Measurements from ENCODE around the gene PITX1.

PITX1 gene

DNA sequence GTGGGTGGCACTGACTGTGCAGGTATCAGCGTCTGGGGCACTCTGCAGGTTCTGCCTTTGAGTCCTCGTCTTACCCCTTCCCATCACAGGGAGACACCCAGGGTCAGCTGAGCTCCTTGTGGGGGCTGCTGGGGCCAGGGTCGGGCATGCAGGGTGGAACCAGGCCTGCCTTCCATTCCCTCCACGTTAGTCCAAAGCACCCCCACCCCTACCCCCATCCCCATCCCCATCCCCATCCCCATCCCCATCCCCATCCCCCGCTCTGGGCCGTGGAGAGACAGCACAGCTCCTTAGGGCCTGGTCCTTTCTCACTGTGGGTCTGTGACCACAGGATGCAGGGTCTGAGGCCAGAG is 1.6 kb upstream of the PITX1 start:
- Histone ChIP-seq H3K36me3 (ENCODE audit: insufficient read depth, low read length) (no peaks in the 10 kb centered on the region), H3K4me3 (no peak overlapping the region; the same call in 1 of the 2 replicates), H3K9me3 (ENCODE audit: low read depth, low read length) (no peaks in the 10 kb centered on the region), H3K9ac (ENCODE audit: insufficient read length) (peak overlapping the region; percentile 91), H3K27ac (no peak overlapping the region)
- DNase-seq (ENCODE audit: low read depth, low spot score): no peak
- TF ChIP-seq FOXP2 (optimal IDR thresholded peaks at IDR 0.05; ENCODE audit: control extremely low read depth, extremely low read length, insufficient read depth) (no peak), POLR2AphosphoS5 (IDR thresholded peaks at IDR 0.05; ENCODE audit: borderline replicate concordance, low read depth, low read length) (no peak), EZH2 (IDR thresholded peaks at IDR 0.05) (no peak)

DNA sequence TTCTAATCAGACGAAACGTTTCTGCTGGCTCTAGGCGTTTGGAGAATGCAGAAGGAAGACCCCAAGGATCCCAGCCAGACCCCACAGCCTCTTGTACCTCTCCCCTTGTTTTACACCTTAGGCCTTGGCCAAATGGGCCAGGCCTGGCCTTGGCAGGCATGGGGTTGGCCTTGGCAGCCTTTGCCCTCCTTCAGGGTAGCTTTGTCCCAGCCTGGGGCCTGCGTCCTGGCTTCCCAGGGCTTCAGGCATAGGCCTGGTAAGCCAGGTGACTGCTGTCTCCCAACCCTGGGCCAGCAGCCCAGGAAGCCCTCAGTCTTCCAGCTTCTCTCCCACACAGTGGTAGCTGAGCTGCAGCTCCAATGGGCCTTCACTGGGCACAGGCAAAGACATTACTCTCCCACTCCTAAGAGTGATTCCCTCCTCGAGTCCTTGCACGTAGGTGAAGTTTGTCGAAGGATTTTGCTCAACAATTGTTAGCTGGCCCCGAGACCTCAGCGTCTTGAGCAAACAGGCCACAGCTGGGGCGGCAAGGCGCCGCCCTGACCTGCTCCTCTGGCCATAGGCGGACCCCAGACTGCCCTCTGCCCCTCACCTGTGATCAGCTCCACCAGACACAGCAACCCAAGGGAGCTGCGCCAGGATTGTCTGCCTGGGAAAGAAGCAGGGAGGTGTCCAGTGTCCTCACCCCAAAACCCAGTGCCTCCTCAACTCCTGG is 1.1 kb upstream of the PITX1 start:
- no peak for TF ChIP-seq EZH2 (IDR thresholded peaks at IDR 0.05)
- Histone ChIP-seq H3K4me3 (peak overlapping the region; percentile 100), H3K27ac (peak overlapping the region; percentile 82)

DNA sequence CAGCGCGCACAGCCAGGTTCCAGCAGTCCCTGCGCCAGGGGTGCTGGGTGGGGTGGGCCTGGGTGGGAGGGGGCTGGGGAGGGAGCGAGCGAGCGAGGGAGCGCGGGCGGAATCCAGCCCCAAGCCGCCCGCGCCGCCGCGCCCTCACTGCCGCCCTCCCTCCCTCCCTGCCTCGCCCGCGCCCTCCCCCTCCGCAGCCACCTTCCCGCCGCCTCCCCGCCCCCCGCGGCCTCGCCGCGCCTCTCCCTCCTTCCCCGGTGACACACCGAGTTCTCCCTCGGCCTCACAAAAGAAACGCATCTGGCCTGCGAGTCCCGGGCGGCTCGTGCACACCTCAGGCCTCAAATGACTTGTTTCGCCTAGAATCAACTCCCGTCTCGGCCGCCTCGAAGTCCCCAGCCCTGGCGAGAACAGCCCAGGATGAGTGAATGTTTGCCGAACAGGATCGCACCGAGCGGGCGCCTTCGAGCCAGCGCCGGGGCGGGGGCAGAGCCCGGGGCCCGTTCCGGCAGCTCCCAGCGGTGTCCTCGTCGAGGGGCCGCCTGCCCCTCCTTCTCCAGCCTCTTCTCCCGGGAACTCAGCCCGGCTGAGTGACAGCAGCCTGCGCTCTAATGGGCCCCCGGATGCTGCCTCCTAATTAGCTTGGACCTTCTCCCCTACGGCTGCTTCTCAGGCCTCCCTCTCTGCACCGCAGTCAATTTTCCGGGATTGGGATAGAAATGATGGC is 371 bp upstream of the PITX1 start:
- Histone ChIP-seq H3K36me3 (ENCODE audit: insufficient read depth, low read length) (no peaks in the 10 kb centered on the region), H3K4me3 (peak overlapping the region; percentile 100), H3K9me3 (ENCODE audit: low read depth, low read length) (no peaks in the 10 kb centered on the region), H3K9ac (ENCODE audit: insufficient read length) (peak overlapping the region; percentile 91), H3K27ac (peak overlapping the region; percentile 82)
- no peak for DNase-seq (ENCODE audit: low read depth, low spot score)
- TF ChIP-seq EZH2 (IDR thresholded peaks at IDR 0.05) (no peak), FOXP2 (optimal IDR thresholded peaks at IDR 0.05; ENCODE audit: control extremely low read depth, extremely low read length, insufficient read depth) (no peak), POLR2AphosphoS5 (IDR thresholded peaks at IDR 0.05; ENCODE audit: borderline replicate concordance, low read depth, low read length) (peak; percentile 30; the same call in 1 of the 2 replicates)

More for the DNA sequence above, 1.1 kb upstream of the PITX1 start:
- Histone ChIP-seq H3K9ac (ENCODE audit: insufficient read length) (peak overlapping the region; percentile 91), H3K36me3 (ENCODE audit: insufficient read depth, low read length) (no peaks in the 10 kb centered on the region), H3K9me3 (ENCODE audit: low read depth, low read length) (no peaks in the 10 kb centered on the region)
- no peak for DNase-seq (ENCODE audit: low read depth, low spot score)

DNA sequence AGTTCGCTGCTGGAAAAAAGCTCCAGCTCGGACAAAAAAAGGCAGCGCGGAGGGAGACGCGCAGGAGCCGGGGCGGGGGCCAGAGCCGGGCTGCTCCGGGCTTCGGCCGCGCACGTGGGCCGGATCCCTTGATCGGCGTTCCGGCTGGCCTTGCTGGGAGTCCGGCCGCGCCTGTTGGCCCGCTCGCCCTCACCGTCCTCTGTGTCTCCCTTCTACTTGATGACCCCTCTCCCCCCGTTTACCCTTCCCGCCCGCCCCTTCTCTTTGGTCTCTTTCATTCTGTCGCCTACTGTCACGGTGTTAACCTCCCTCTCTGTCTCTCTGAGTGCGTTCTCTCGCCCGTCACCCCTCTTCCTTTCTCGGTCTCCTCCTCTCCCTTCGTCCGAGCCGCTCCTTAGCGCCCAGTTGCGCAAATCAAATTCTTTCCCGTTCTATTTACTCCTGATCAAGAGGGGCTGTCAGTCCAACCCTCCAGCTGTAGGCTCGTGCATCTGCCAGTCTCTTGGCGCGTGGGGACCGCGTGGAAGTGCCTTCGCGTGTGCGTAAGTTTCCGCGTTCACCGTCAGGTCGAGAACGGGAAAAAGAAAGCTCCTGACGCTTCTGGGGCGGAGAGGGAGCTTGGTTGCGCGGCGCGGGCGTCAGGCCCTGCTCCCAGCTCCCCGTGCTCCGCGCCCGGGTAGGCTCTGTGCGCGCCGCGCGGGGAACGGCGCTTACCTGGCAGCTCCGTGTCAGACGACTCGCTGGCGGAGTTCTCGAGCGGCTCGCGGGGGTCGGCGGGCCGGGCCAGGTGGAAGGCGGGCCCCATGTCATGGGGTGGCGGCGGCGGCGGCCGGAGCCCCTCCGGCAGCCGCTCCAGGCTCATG is 798 bp downstream of the PITX1 start:
- no peak for DNase-seq (ENCODE audit: low read depth, low spot score)
- no peaks in the 10 kb centered on the region for H3K9me3 ChIP-seq (ENCODE audit: low read depth, low read length)
- peak overlapping the region; percentile 100 for H3K4me3 ChIP-seq

DNA sequence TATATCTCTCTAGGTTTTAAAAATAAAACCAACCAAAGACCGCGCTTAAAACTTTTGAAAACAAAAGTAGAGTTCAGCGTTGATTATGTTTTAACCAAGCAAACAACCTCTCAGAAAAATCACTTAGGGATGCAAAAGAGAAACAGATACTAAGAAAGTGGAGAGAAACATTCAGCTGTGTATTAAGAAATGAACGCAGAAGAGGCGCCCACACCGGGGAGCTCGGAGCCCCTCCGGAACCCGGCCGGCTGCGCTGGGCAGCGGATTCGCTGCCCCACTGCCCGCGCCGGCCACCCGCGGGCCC is 1.4 kb downstream of the PITX1 start:
- TF ChIP-seq FOXP2 (optimal IDR thresholded peaks at IDR 0.05; ENCODE audit: control extremely low read depth, extremely low read length, insufficient read depth) (no peak), POLR2AphosphoS5 (IDR thresholded peaks at IDR 0.05; ENCODE audit: borderline replicate concordance, low read depth, low read length) (no peak), EZH2 (IDR thresholded peaks at IDR 0.05) (no peak)
- no peaks in the 10 kb centered on the region for H3K9me3 ChIP-seq (ENCODE audit: low read depth, low read length)
- H3K4me3 ChIP-seq: peak overlapping the region; percentile 100
- peaks cover 8% of the 10 kb centered on the region; the same call in 1 of the 2 replicates for H3K36me3 ChIP-seq (ENCODE audit: insufficient read depth, low read length)
- no peak for DNase-seq (ENCODE audit: low read depth, low spot score)
- peak overlapping the region; percentile 79 for H3K27ac ChIP-seq
- peak overlapping the region; percentile 90 for H3K9ac ChIP-seq (ENCODE audit: insufficient read length)

More for the DNA sequence above, 798 bp downstream of the PITX1 start:
- H3K27ac ChIP-seq: peak overlapping the region; percentile 79
- no peak for TF ChIP-seq FOXP2 (optimal IDR thresholded peaks at IDR 0.05; ENCODE audit: control extremely low read depth, extremely low read length, insufficient read depth)
- no peak for TF ChIP-seq POLR2AphosphoS5 (IDR thresholded peaks at IDR 0.05; ENCODE audit: borderline replicate concordance, low read depth, low read length)
- TF ChIP-seq EZH2 (IDR thresholded peaks at IDR 0.05): no peak
- H3K36me3 ChIP-seq (ENCODE audit: insufficient read depth, low read length): peaks cover 6% of the 10 kb centered on the region; the same call in 1 of the 2 replicates
- H3K9ac ChIP-seq (ENCODE audit: insufficient read length): peak overlapping the region; percentile 90

DNA sequence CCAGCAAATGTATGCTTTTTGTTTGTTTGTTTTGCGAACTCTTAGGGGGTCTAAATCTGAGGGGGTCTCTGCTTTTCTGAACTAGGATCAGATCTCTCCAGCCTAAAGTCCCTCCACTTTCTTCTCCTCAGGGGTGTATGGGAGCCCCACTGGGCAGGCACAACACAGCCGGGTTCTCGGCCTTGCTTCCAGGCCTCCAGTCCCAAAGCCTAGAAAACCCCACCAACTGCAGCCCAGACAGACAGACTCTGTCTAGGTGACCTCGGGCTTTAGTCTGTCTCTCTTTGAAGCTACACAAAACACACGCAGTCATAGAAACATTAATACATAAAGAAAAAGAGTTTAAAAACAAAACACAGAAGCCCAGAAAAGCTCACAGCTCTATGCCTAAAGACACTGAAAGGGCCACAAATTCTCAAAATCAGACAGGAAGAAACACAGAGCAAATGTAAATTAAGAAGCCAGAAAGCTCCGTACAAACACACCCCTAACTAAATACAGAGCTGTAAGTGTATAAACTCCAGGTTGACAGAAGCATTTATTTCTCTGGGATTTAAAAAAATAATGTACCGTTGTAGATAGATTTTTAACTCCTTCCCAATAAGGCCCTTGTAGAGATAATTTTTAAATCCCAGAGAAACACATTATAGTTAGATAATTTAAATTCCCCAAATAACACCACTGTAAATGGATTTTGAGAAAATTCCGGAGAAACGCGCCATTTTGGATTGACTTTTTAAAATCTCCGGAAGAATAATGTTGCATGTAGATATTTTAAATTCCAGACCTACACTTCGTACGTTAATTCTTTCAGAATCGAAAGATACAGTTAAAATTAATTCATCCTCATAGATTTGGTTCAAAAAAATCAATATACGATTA is 2.0 kb downstream of the PITX1 start:
- TF ChIP-seq FOXP2 (optimal IDR thresholded peaks at IDR 0.05; ENCODE audit: control extremely low read depth, extremely low read length, insufficient read depth) (no peak), POLR2AphosphoS5 (IDR thresholded peaks at IDR 0.05; ENCODE audit: borderline replicate concordance, low read depth, low read length) (no peak)
- H3K4me3 ChIP-seq: peak overlapping the region; percentile 100
- H3K9me3 ChIP-seq (ENCODE audit: low read depth, low read length): no peaks in the 10 kb centered on the region
- peaks cover 8% of the 10 kb centered on the region; the same call in 1 of the 2 replicates for H3K36me3 ChIP-seq (ENCODE audit: insufficient read depth, low read length)
- H3K27ac ChIP-seq: peak overlapping the region; percentile 79
- H3K9ac ChIP-seq (ENCODE audit: insufficient read length): peak overlapping the region; percentile 90
- no peak for DNase-seq (ENCODE audit: low read depth, low spot score)

DNA sequence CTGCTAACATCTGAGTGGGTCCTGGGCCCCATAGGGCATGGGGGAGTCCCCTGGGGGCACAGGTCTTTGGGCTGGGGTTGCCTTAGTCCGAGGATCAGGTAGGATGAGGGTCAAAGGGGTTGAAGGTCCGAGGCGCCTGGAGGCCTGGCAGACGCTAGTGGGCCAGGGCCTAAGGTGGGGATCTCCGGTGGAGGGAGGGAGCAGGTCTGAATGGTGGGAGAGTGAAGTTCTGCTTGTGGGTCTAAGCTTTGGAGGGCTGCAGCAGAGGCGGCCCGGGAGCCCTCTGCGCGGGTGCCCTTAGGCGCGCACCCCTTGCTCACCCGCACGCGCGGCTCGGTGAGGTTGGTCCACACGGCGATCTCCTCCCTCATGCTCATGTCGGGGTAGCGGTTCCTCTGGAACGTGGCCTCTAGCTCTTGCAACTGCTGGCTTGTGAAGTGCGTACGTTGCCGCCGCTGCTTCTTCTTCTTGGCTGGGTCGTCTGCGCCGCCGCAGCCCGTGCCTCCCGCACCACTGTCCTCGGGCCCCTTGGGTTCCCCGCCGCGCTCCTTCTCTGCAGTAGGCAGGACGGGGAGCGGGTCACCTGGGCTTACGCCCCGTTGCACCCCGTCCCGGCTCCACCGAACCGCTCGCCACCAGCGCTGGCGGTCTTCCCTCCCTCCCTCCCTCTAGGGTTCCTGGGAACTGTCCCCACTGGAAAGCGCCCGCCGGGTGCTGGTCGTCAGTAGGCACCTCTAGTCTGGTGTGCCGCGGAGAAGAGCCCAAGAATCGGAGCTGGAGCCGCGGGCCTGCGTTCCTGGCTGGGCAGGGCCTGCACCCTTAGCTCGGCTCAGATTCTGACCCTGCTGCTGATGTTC is 2.8 kb downstream of the PITX1 start:
- Histone ChIP-seq H3K27ac (no peak overlapping the region), H3K9me3 (ENCODE audit: low read depth, low read length) (no peaks in the 10 kb centered on the region), H3K36me3 (ENCODE audit: insufficient read depth, low read length) (peaks cover 8% of the 10 kb centered on the region; the same call in 1 of the 2 replicates), H3K9ac (ENCODE audit: insufficient read length) (peak overlapping the region; percentile 90), H3K4me3 (peak overlapping the region; percentile 100)
- DNase-seq (ENCODE audit: low read depth, low spot score): no peak
- TF ChIP-seq FOXP2 (optimal IDR thresholded peaks at IDR 0.05; ENCODE audit: control extremely low read depth, extremely low read length, insufficient read depth) (no peak), POLR2AphosphoS5 (IDR thresholded peaks at IDR 0.05; ENCODE audit: borderline replicate concordance, low read depth, low read length) (no peak)

Data from SK-N-MC (cell line).